HEK293T (cell line): Measurements from ENCODE around the gene PRKAG3.
A peak's percentile ranks its signal among the peaks of the same experiment; 100 is the strongest.

Experiments
- CTCF ChIA-PET: fragments of 350-600 bp; formaldehyde crosslinking; extraction: SDS; loops from one replicate; lab custom pipeline; 2021; ENCODE audit warnings: antibody characterized with exemption, inconsistent platforms; lab: Yijun Ruan, JAX
- POLR2A ChIA-PET: fragments of 350-600 bp; formaldehyde crosslinking; extraction: SDS; loops from one replicate; lab custom pipeline; 2020; ENCODE audit warnings: antibody characterized with exemption, inconsistent platforms; lab: Yijun Ruan, JAX
- DNase-seq: peaks from one replicate; pipeline ENCODE4 v3.0.0; 2012; ENCODE audit warnings: mixed read lengths; ENCODE audit errors: extremely low spot score
- ARNT ChIP-seq: fragments of 450-650 bp; IDR thresholded peaks from 2 replicates; pipeline ENCODE4 v1.6.1; 2017; ENCODE audit warnings: mild to moderate bottlenecking
- BHLHE40 ChIP-seq: fragments of 450-650 bp; IDR thresholded peaks from 2 replicates; pipeline ENCODE4 v1.6.1; 2016; ENCODE audit warnings: mild to moderate bottlenecking, moderate library complexity, borderline replicate concordance
- CTBP1 ChIP-seq: fragments of 450-650 bp; IDR thresholded peaks from 2 replicates; pipeline ENCODE4 v1.6.1; 2016; ENCODE audit warnings: borderline replicate concordance
- ELF4 ChIP-seq: fragments of 450-650 bp; IDR thresholded peaks from 2 replicates; pipeline ENCODE4 v1.6.1; 2017; ENCODE audit warnings: antibody characterized with exemption
- FOXA1 ChIP-seq: fragments of 450-650 bp; IDR thresholded peaks from 2 replicates; pipeline ENCODE4 v1.6.1; 2016; ENCODE audit warnings: mild to moderate bottlenecking
- FOXK2 ChIP-seq: fragments of 450-650 bp; IDR thresholded peaks from 2 replicates; pipeline ENCODE4 v1.6.1; 2016; ENCODE audit warnings: mild to moderate bottlenecking
- FOXM1 ChIP-seq: fragments of 450-650 bp; IDR thresholded peaks from 2 replicates; pipeline ENCODE4 v1.6.1; 2017; ENCODE audit warnings: mild to moderate bottlenecking, borderline replicate concordance
- HDGF ChIP-seq: fragments of 450-650 bp; IDR thresholded peaks from 2 replicates; pipeline ENCODE4 v1.6.1; 2017; ENCODE audit warnings: antibody characterized with exemption, borderline replicate concordance
- L3MBTL2 ChIP-seq: fragments of 450-650 bp; conservative IDR thresholded peaks from 2 replicates; pipeline ENCODE4 v1.6.1; 2016; ENCODE audit warnings: mild to moderate bottlenecking
- LEF1 ChIP-seq: fragments of 450-650 bp; IDR thresholded peaks from 2 replicates; pipeline ENCODE4 v1.6.1; 2017; ENCODE audit warnings: mild to moderate bottlenecking, borderline replicate concordance
- NFRKB ChIP-seq: fragments of 450-650 bp; IDR thresholded peaks from 2 replicates; pipeline ENCODE4 v1.6.1; 2016; ENCODE audit warnings: mild to moderate bottlenecking, moderate library complexity
- PKNOX1 ChIP-seq: fragments of 450-650 bp; IDR thresholded peaks from 2 replicates; pipeline ENCODE4 v1.6.1; 2016
- SP1 ChIP-seq: fragments of 450-650 bp; IDR thresholded peaks from 2 replicates; pipeline ENCODE4 v1.6.1; 2017
- SUZ12 ChIP-seq: fragments of 450-650 bp; IDR thresholded peaks from 2 replicates; pipeline ENCODE4 v1.6.1; 2016; ENCODE audit warnings: mild to moderate bottlenecking
- TARDBP ChIP-seq: fragments of 450-650 bp; IDR thresholded peaks from 2 replicates; pipeline ENCODE4 v1.6.1; 2016
- ZNF384 ChIP-seq: fragments of 450-650 bp; IDR thresholded peaks from 2 replicates; pipeline ENCODE4 v1.6.1; 2016

The PRKAG3 gene

DNA sequence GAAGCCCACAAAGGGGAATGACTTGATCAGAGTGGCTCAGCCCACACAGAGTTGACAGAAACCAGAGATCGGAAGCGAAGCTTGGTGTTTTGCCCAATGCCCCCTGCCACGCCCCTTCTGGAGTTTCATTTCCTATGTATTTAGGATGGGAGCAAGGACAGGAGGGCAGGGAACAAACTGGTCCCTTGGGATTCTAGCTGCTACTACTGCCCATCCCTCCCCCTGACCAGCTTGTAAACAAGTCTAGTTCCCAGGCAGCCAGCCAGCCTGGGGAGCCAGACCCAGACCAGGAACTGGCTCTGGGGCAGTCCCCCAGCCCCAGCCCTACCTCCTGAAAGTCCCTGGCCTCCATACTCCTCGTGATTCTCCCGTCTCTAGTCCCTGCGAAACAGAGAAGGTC lies 36.3 kb upstream of the PRKAG3 start:
- no peak for DNase-seq
- CTCF ChIA-PET: no interaction called here
- no peak for TF ChIP-seq L3MBTL2
- POLR2A ChIA-PET: no interaction called here

DNA sequence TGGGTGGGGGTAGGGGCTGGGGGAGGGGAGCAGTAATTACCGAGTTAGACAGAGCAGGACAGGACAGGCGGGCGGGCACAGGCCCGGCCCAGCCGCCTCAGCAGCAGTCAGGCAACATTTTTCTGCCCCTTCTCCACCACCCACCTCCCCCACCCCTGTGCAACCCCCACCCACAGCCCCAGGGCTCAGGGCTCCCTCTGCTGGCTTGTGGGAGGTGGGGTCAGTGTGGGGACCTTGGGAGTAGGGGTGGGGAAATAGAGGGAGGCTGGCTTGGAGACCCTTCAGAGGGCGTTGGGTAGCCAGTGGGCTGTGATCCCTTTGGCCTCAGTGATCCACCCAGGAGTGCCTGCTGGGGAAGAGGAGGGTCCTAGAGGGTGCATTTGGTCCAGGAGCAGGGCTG lies 34.4 kb upstream of the PRKAG3 start:
- TF ChIP-seq LEF1: no peak
- TF ChIP-seq BHLHE40: no peak
- TF ChIP-seq SUZ12: no peak
- TF ChIP-seq FOXA1: no peak
- no peak for TF ChIP-seq FOXM1
- TF ChIP-seq CTBP1: no peak
- no peak for TF ChIP-seq SP1
- no peak for TF ChIP-seq FOXK2
- no peak for TF ChIP-seq ELF4
- no peak for TF ChIP-seq NFRKB
- no peak for TF ChIP-seq HDGF
- TF ChIP-seq TARDBP: no peak
- TF ChIP-seq ZNF384: no peak
- TF ChIP-seq PKNOX1: no peak
- TF ChIP-seq ARNT: no peak
- TF ChIP-seq L3MBTL2: no peak
- ChIA-PET POLR2A (no interaction called here), CTCF (interaction anchor here (2.0 kb wide), 1 partner anchor 11 kb away, joined by 6 read pairs; no protein-coding TSS in a partner anchor)
- no peak for DNase-seq

- ChIA-PET CTCF (interaction anchor here (2.0 kb wide), 1 partner anchor 11 kb away, joined by 6 read pairs; no protein-coding TSS in a partner anchor), POLR2A (interaction anchor here (0.6 kb wide), 1 partner anchor 544 kb away, joined by 3 read pairs; no protein-coding TSS in a partner anchor)
- TF ChIP-seq ARNT: no peak
- TF ChIP-seq SUZ12: no peak
- no peak for TF ChIP-seq FOXK2
- TF ChIP-seq FOXM1: no peak
- TF ChIP-seq HDGF: no peak
- no peak for TF ChIP-seq LEF1
- TF ChIP-seq ZNF384: no peak
- no peak for TF ChIP-seq ELF4
- no peak for TF ChIP-seq PKNOX1
- TF ChIP-seq CTBP1: no peak
- no peak for TF ChIP-seq NFRKB
- no peak for TF ChIP-seq L3MBTL2
- no peak for TF ChIP-seq TARDBP
- no peak for TF ChIP-seq FOXA1
- no peak for TF ChIP-seq BHLHE40
- DNase-seq: no peak
Observed at GRCh38 chr2:218865396-218865795, 33.8 kb upstream of the PRKAG3 start.

- no peak for DNase-seq
- TF ChIP-seq FOXK2 (no peak), CTBP1 (no peak), PKNOX1 (no peak), BHLHE40 (no peak), HDGF (no peak), FOXA1 (no peak), NFRKB (no peak), ARNT (no peak), LEF1 (no peak), FOXM1 (no peak)
- POLR2A ChIA-PET: no interaction called here
- CTCF ChIA-PET: interaction anchor here (1.1 kb wide), 1 partner anchor 12 kb away, joined by 3 read pairs; no protein-coding TSS in a partner anchor
Observed at GRCh38 chr2:218863021-218863520, 31.5 kb upstream of the PRKAG3 start.

DNA sequence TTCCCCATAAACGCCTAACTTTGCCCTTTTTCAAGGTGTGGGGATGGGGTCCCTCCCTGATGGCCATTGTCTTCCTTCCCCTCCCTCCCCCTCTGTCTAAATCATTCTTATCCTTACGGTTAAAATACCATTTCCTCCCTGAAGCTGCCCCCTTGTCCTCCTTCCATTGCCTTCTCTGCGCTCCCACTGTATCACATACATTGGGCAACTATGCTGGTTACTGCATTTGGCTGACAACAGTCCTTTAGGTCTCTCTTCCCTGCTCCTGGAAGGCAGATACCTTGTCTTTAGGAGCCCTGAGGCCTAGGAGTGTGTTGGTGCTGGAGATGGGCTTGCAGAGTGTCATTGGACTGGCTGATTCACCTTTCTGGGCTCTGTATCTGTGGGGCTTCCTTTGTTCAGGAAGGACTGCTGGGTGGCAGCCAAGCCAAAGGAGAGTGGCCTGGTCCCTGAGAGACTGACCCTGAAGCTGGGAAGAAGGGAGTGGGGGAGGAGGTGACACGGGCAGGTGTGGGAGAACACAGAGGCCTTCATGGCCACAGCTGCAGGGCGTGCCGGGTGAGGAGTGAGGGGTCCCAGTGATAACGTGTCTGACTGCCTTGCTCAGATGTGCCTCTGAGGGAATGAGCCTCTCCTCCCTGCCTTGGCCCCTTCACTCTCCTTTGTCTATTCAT lies 30.2 kb upstream of the PRKAG3 start:
- TF ChIP-seq L3MBTL2 (no peak), SUZ12 (no peak)
- ChIA-PET CTCF (interaction anchor here (1.2 kb wide), 2 partner anchors 15 to 242 kb away, joined by 3 to 7 read pairs; no protein-coding TSS in a partner anchor), POLR2A (interaction anchor here (1.3 kb wide), 1 partner anchor 48 kb away, joined by 5 read pairs; no protein-coding TSS in a partner anchor)
- no peak for DNase-seq

- POLR2A ChIA-PET: interaction anchor here (0.9 to 1.3 kb wide), 2 partner anchors 19 to 49 kb away, joined by 3 to 5 read pairs; partner anchors contain the start of gene WNT10A
- DNase-seq: peak; percentile 78
- CTCF ChIA-PET: interaction anchor here (0.6 to 1.2 kb wide), 4 partner anchors 9 to 243 kb away, joined by 3 to 7 read pairs (median 4); no protein-coding TSS in a partner anchor
- TF ChIP-seq SUZ12: no peak
- no peak for TF ChIP-seq ARNT
- no peak for TF ChIP-seq ELF4
- TF ChIP-seq CTBP1: no peak
- TF ChIP-seq BHLHE40: no peak
- no peak for TF ChIP-seq NFRKB
- no peak for TF ChIP-seq FOXA1
Observed at GRCh38 chr2:218860950-218861381, 29.4 kb upstream of the PRKAG3 start.
